Measurements from ENCODE around the gene AZGP1. TPM values are rescaled to one million over a fixed set of nuclear protein-coding genes. Genes with fewer than 3 reads are reported as not detected.
"Not testable (repeated sequence)": the region's sequence is repeated elsewhere in the genome, so short reads cannot be mapped to it uniquely, and the experiment has no call there.

The AZGP1 gene
- total RNA-seq, 2 donors from 2014 or later = 1,167 to 4,716 TPM

DNA sequence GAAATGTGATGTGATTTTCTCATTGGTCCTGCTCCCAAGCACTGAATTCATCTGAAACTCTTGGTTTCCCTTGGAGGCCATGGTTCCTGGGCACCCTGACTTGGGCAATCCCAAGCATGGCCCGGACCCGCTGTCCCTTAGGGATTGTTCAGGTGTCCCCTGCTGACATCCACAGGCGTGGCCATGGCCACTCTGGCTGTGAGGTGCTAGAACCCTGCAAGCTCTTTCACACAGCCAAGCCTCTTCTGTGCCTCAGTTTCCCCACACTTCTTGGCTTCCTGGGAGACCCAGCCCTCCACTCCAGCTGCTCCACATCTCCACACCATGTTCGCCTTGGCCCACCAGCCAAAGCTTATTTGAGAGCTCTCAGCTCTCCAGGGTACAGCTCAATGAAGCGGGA, 12.0 kb upstream of the AZGP1 start:
- no peaks in the 10 kb centered on the region for H3K9me3 ChIP-seq
- no peak for DNase-seq (ENCODE audit: low spot score)
- no peaks in the 10 kb centered on the region for H3K36me3 ChIP-seq
- H3K27me3 ChIP-seq (replicated peaks; ENCODE audit: insufficient read depth) = no peaks in the 10 kb centered on the region
- no peak overlapping the region for H3K4me3 ChIP-seq
- no peak overlapping the region for H3K27ac ChIP-seq
- 74% methylated on average over 5 of the region's 5 CpGs for WGBS
- intact Hi-C loops (cut with DNase I) = no loop called here
- no peak for TF ChIP-seq POLR2A (IDR thresholded peaks at IDR 0.05)
- TF ChIP-seq, protein P1, sequence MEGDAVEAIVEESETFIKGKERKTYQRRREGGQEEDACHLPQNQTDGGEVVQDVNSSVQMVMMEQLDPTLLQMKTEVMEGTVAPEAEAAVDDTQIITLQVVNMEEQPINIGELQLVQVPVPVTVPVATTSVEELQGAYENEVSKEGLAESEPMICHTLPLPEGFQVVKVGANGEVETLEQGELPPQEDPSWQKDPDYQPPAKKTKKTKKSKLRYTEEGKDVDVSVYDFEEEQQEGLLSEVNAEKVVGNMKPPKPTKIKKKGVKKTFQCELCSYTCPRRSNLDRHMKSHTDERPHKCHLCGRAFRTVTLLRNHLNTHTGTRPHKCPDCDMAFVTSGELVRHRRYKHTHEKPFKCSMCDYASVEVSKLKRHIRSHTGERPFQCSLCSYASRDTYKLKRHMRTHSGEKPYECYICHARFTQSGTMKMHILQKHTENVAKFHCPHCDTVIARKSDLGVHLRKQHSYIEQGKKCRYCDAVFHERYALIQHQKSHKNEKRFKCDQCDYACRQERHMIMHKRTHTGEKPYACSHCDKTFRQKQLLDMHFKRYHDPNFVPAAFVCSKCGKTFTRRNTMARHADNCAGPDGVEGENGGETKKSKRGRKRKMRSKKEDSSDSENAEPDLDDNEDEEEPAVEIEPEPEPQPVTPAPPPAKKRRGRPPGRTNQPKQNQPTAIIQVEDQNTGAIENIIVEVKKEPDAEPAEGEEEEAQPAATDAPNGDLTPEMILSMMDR (IDR thresholded peaks at IDR 0.05) = no peak
- TF ChIP-seq POLR2AphosphoS5 (IDR thresholded peaks at IDR 0.05) = no peak
- H3K4me1 ChIP-seq (replicated peaks) = no peaks in the 10 kb centered on the region

DNA sequence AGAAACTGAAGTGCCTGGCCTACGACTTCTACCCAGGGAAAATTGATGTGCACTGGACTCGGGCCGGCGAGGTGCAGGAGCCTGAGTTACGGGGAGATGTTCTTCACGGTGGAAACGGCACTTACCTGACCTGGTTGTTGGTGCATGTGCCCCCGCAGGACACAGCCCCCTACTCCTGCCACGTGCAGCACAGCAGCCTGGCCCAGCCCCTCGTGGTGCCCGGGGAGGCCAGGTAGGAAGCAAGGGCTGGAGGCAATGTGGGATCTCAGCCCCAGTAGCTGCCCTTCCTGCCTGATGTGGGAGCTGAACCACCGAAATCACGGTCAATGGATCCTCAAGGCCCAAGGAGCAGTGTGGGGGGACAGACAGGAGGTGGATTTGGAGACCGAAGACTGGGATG, 11.5 kb upstream of the AZGP1 start:
- H3K27ac ChIP-seq; H3K9me3 ChIP-seq; H3K36me3 ChIP-seq; H3K4me3 ChIP-seq; DNase-seq (ENCODE audit: low spot score); H3K4me1 ChIP-seq (replicated peaks); intact Hi-C loops (cut with DNase I); H3K27me3 ChIP-seq (replicated peaks; ENCODE audit: insufficient read depth): not testable (repeated sequence)
- WGBS = 85% methylated on average over 14 of the region's 14 CpGs

DNA sequence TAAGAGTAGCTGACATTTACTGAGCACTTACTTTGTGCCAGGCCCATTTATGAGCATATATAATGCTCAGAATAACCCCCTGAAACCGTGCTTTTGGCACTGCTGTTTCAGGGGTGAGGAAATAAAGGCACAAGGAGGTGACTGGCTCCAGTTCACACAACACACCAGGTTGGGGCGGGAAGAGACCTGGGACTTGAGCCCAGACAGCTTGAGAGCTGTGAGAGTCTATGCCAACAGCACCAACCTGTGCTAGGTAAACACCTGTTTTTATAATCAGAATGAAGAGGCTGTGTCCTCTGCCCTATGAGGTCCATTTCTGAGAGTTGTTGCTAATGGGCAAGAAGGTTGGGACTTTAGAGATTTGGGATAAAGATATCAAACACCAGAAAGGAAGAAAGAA, 8.8 kb upstream of the AZGP1 start:
- H3K27me3 ChIP-seq (replicated peaks; ENCODE audit: insufficient read depth) = no peaks in the 10 kb centered on the region
- H3K27ac ChIP-seq = peak overlapping the region; percentile 42
- no peak for TF ChIP-seq POLR2AphosphoS5 (IDR thresholded peaks at IDR 0.05)
- TF ChIP-seq, protein P1 (IDR thresholded peaks at IDR 0.05) = no peak
- no peak for TF ChIP-seq POLR2A (IDR thresholded peaks at IDR 0.05)
- 43% methylated on average over 2 of the region's 2 CpGs for WGBS
- H3K4me3 ChIP-seq = no peak overlapping the region
- no peaks in the 10 kb centered on the region for H3K4me1 ChIP-seq (replicated peaks)
- H3K9me3 ChIP-seq = no peaks in the 10 kb centered on the region
- intact Hi-C loops (cut with DNase I) = no loop called here
- no peaks in the 10 kb centered on the region for H3K36me3 ChIP-seq
- DNase-seq (ENCODE audit: low spot score) = peak; percentile 54

DNA sequence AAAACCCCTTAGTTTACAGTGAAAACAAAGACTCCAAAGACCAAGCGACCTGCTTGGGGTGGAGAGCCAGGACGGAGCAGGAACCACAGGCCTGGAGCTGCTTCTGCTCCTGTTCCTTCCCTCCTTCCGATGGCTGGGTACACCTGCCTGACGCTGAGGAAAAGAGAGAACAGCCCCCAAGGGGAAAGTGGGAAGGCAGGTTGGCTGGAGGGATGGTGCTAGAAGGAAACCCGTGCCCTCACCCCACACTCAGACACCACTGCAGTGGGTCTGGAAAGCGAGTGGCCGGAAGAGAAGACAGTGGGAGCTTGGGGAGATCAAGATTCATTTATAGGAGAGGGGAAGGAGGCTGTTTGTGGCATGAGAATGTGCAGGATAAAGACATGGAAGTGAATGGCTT, 5.2 kb upstream of the AZGP1 start:
- H3K9me3 ChIP-seq = not testable (repeated sequence)

DNA sequence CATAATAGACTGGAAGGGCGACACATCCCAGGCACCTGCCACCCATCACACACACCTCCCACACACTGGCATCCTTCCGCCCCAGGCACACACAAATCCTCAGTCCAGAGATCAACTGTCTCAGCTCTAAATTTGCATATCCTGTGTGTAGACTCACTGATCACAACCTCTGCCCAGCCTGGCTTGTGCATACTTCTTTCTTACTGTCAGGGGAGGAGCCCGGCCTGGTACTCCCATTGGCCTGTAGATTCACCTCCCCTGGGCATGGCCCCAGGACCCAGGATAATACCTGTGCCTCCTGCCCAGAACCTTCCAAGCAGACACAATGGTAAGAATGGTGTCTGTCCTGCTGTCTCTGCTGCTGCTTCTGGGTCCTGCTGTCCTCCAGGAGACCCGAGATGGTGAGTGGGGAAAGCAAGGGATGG, 4.6 kb upstream of the AZGP1 start:
- H3K36me3 ChIP-seq; H3K9me3 ChIP-seq; intact Hi-C loops (cut with DNase I); H3K4me1 ChIP-seq (replicated peaks); H3K27me3 ChIP-seq (replicated peaks; ENCODE audit: insufficient read depth): not testable (repeated sequence)
- peak; percentile 48 for TF ChIP-seq POLR2AphosphoS5 (IDR thresholded peaks at IDR 0.05)
- WGBS = 51% methylated on average over 4 of the region's 4 CpGs
- Histone ChIP-seq H3K4me3 (peak overlapping the region; percentile 11 to 41), H3K27ac (peak overlapping the region; percentile 66 to 80)
- DNase-seq (ENCODE audit: low spot score) = peak; percentile 58

More for the DNA sequence above, 5.2 kb upstream of the AZGP1 start:
- Histone ChIP-seq H3K27ac (peak overlapping the region; percentile 66 to 80), H3K4me3 (peak overlapping the region; percentile 11 to 41)
- DNase-seq (ENCODE audit: low spot score); H3K4me1 ChIP-seq (replicated peaks); H3K27me3 ChIP-seq (replicated peaks; ENCODE audit: insufficient read depth); H3K36me3 ChIP-seq; intact Hi-C loops (cut with DNase I): not testable (repeated sequence)
- WGBS = 81% methylated on average over 7 of the region's 7 CpGs

DNA sequence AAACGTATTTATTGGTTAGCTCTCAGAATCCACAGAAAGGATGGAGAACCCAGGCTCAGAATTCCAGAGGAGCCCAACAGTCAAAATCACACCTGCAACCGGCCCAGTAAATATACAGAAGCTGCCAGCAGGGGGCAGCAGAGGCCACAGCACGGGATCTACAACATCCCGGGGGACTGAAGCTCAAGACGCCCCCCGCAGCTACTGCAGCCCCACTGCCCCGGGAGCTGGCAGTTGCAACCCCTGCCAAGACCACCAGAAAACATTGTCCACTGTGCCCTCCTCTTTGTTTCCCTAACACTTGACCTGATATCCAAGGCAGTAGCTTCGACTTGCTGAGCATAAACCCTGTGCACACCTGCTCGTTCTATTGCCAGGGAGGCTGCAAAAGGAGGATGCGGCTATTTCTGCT, 4.0 kb upstream of the AZGP1 start:
- peak; percentile 69 for DNase-seq (ENCODE audit: low spot score)
- H3K27me3 ChIP-seq (replicated peaks; ENCODE audit: insufficient read depth); intact Hi-C loops (cut with DNase I); H3K4me1 ChIP-seq (replicated peaks); H3K4me3 ChIP-seq; H3K36me3 ChIP-seq; H3K9me3 ChIP-seq: not testable (repeated sequence)
- TF ChIP-seq, protein P1 (IDR thresholded peaks at IDR 0.05) = peak; percentile 76 to 86 (median 82)
- peak overlapping the region; percentile 55 to 61 for H3K27ac ChIP-seq
- 10% methylated on average over 10 of the region's 10 CpGs for WGBS
